Thoracic aorta (tissue), 2 donors: ENCODE data around the gene DNAH17. TPM values are rescaled to one million over a fixed set of nuclear protein-coding genes. Genes with fewer than 3 reads are reported as not detected.

ENCODE experiments used
- ATAC-seq: fragments of 150-250 bp; one replicate; pipeline ENCODE4 v1.8.0; 2017; ENCODE audit warnings: low read depth; ENCODE audit not compliant: insufficient number of reproducible peaks, low FRiP score
- DNase-seq: peaks from one replicate; pipeline ENCODE4 v3.0.0-alpha.2; 2020; ENCODE audit warnings: low spot score
- H3K27ac ChIP-seq, 2 donors: fragments of 200-600 bp; sonication (generic); 1 replicate in 1 of 2; 2 replicates in 1 of 2; pipeline ENCODE4 v1.5.1; 2016; ENCODE audit warnings: mild to moderate bottlenecking in 2 of 2, moderate library complexity in 2 of 2
- H3K27me3 ChIP-seq: fragments of 200-600 bp; sonication (generic); replicated peaks from 2 replicates; pipeline ENCODE4 v1.6.0; 2016; ENCODE audit warnings: mild to moderate bottlenecking; ENCODE audit not compliant: insufficient read depth
- H3K36me3 ChIP-seq: fragments of 200-600 bp; sonication (generic); one replicate; pipeline ENCODE4 v1.5.1; 2016
- H3K4me1 ChIP-seq, 2 donors: fragments of 200-600 bp; sonication (generic); 1 replicate in 1 of 2; 2 replicates in 1 of 2; pipeline versions ENCODE4 v1.5.1 to v1.6.0; 2016; ENCODE audit warnings: low read depth in 2 of 2, mild to moderate bottlenecking in 1 of 2; ENCODE audit not compliant: control insufficient read depth in 1 of 2
- H3K4me3 ChIP-seq: fragments of 200-600 bp; sonication (generic); 2 replicates; pipeline ENCODE4 v1.5.1; 2016; ENCODE audit warnings: mild to moderate bottlenecking
- H3K9me3 ChIP-seq: fragments of 200-600 bp; sonication (generic); 2 replicates; pipeline ENCODE4 v1.5.1; 2016
- total RNA-seq, 2 donors: library from RNA; depleted of rRNA; stranded (reverse); fragments of >200 nt; gene quantifications; one replicate each; pipeline versions ENCODE4 v1.1.0 to v1.2.3, GENCODE V29; 2016
- TF ChIP-seq, protein P1 (sequence below): fragments of 200-600 bp; sonication (generic); IDR thresholded peaks from one replicate; pipeline ENCODE4 v1.5.1; 2019; ENCODE audit warnings: antibody characterized with exemption

Gene DNAH17
- total RNA-seq, 2 donors from 2014 or later = 0.14 TPM

GRCh38 chr17:78609191-78609641, 32.0 kb upstream of the DNAH17 start:
- peak overlapping the region; percentile 18 to 27 for H3K27ac ChIP-seq
- TF ChIP-seq, protein P1, sequence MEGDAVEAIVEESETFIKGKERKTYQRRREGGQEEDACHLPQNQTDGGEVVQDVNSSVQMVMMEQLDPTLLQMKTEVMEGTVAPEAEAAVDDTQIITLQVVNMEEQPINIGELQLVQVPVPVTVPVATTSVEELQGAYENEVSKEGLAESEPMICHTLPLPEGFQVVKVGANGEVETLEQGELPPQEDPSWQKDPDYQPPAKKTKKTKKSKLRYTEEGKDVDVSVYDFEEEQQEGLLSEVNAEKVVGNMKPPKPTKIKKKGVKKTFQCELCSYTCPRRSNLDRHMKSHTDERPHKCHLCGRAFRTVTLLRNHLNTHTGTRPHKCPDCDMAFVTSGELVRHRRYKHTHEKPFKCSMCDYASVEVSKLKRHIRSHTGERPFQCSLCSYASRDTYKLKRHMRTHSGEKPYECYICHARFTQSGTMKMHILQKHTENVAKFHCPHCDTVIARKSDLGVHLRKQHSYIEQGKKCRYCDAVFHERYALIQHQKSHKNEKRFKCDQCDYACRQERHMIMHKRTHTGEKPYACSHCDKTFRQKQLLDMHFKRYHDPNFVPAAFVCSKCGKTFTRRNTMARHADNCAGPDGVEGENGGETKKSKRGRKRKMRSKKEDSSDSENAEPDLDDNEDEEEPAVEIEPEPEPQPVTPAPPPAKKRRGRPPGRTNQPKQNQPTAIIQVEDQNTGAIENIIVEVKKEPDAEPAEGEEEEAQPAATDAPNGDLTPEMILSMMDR = no peak
- H3K36me3 ChIP-seq = no peaks in the 10 kb centered on the region
- no peaks in the 10 kb centered on the region for H3K9me3 ChIP-seq
- H3K4me3 ChIP-seq = no peak overlapping the region
- no peaks in the 10 kb centered on the region for H3K27me3 ChIP-seq
- H3K4me1 ChIP-seq = peaks cover 18 to 30% of the 10 kb centered on the region in 2 donors
- DNase-seq = no peak
- no peak for ATAC-seq

DNA sequence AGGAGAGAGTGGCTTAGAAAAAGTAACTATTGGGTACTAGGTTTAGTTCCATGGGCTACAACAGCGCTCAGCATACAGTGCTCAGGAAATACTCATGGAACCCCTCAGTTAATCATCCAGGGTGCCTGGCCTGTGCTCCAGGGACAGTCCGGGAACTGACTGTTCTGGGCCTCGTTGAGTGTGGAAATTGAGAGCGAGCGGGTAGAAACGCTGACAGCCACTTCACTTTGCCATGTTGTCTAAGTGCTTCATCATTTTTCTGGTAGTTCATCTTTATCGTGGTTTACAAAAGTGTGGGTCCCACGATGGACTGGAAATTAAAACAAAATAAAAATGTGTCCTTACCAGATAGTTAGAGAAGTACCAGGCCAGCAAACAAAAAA, 31.6 kb upstream of the DNAH17 start:
- Histone ChIP-seq H3K36me3 (no peaks in the 10 kb centered on the region), H3K4me3 (no peak overlapping the region), H3K27me3 (no peaks in the 10 kb centered on the region), H3K9me3 (no peaks in the 10 kb centered on the region), H3K4me1 (peaks cover 18 to 30% of the 10 kb centered on the region in 2 donors), H3K27ac (peak overlapping the region; percentile 18 to 27)
- TF ChIP-seq, protein P1 = no peak
- ATAC-seq (no peak), DNase-seq (no peak)

GRCh38 chr17:78608122-78608803, 31.1 kb upstream of the DNAH17 start:
- peak overlapping the region; percentile 18 to 27 for H3K27ac ChIP-seq
- H3K9me3 ChIP-seq = no peaks in the 10 kb centered on the region
- no peaks in the 10 kb centered on the region for H3K36me3 ChIP-seq
- TF ChIP-seq, protein P1 = no peak
- ATAC-seq (no peak), DNase-seq (no peak)
- peaks cover 18 to 30% of the 10 kb centered on the region in 2 donors for H3K4me1 ChIP-seq
- no peaks in the 10 kb centered on the region for H3K27me3 ChIP-seq
- no peak overlapping the region for H3K4me3 ChIP-seq

DNA sequence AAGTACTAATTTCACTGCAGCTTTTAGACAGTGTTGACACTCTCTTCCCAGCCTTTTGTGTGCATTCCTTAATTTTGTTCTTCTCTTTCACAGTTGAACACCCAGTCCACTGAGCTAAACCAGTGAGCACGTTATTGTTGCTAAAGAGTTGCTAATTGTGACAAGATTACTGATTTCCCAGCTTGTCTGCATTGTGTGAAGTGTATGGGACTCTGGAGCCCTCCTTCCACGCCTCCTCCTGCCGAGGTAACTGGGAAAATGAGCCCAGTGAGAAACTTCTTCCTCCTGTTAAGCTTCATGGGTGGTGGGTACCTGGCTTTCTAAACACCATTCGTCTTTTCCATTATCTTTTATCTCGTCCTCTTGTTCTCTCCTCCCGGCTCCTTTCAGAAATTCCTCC, 29.8 kb upstream of the DNAH17 start:
- H3K4me1 ChIP-seq = peaks cover 18 to 30% of the 10 kb centered on the region in 2 donors
- DNase-seq = no peak
- TF ChIP-seq, protein P1 = no peak
- H3K27me3 ChIP-seq = no peaks in the 10 kb centered on the region
- no peak for ATAC-seq
- no peaks in the 10 kb centered on the region for H3K36me3 ChIP-seq
- H3K9me3 ChIP-seq = no peaks in the 10 kb centered on the region
- H3K27ac ChIP-seq = no peak overlapping the region
- H3K4me3 ChIP-seq = no peak overlapping the region

GRCh38 chr17:78605886-78606285, 28.7 kb upstream of the DNAH17 start:
- H3K4me1 ChIP-seq = peaks cover 10 to 18% of the 10 kb centered on the region in 2 donors
- ATAC-seq (no peak), DNase-seq (no peak)
- TF ChIP-seq, protein P1 = no peak
- no peak overlapping the region for H3K4me3 ChIP-seq
- H3K9me3 ChIP-seq = no peaks in the 10 kb centered on the region
- H3K36me3 ChIP-seq = no peaks in the 10 kb centered on the region
- H3K27ac ChIP-seq = no peak overlapping the region
- no peaks in the 10 kb centered on the region for H3K27me3 ChIP-seq
